NB4 (cell line): ENCODE measurements around the gene NCOA1.

ENCODE experiments used
- CTCF ChIP-seq: IDR thresholded peaks from one replicate; pipeline ENCODE4 v1.5.1; 2012; ENCODE audit warnings: low read depth, low read length
- POLR2A ChIP-seq: IDR thresholded peaks from 2 replicates; pipeline ENCODE4 v1.6.1; 2011; ENCODE audit warnings: mild to moderate bottlenecking; ENCODE audit not compliant: insufficient read length; ENCODE audit errors: extremely low read depth

- TF ChIP-seq POLR2A (no peak), CTCF (no peak)
Measured at GRCh38 chr2:24586955-24587354, 95.9 kb downstream of the NCOA1 start.
